Frontal cortex (tissue), 4 donors: ENCODE results near the gene OPN3. TPM values are rescaled to one million over a fixed set of nuclear protein-coding genes. Genes with fewer than 3 reads are reported as not detected.

Source experiments
- DNase-seq, 2 donors: peaks; one replicate each; pipeline ENCODE4 v3.0.0; 2012; ENCODE audit warnings: low spot score in 2 of 2
- FAIRE-seq: peaks from 2 replicates; lab custom pipeline; 2012; peaks lifted over from hg19 to GRCh38; lab: Jason Lieb, UNC
- total RNA-seq: library from RNA; depleted of rRNA; stranded (reverse); fragments of >200 nt; gene quantifications from one replicate; pipeline ENCODE4 v1.2.3, GENCODE V29; 2014
- donor health status: control.
- donor health status: control.
- donor health status: control.

The OPN3 gene
- total RNA-seq, 1 donor from 2014 or later = 6.5 TPM

GRCh38 chr1:241596633-241597032, 43.5 kb downstream of the OPN3 start:
- FAIRE-seq = no peak
- DNase-seq = no peak

- no peak for FAIRE-seq
- DNase-seq = no peak
Observed at GRCh38 chr1:241593186-241593585, 47.0 kb downstream of the OPN3 start.

DNA sequence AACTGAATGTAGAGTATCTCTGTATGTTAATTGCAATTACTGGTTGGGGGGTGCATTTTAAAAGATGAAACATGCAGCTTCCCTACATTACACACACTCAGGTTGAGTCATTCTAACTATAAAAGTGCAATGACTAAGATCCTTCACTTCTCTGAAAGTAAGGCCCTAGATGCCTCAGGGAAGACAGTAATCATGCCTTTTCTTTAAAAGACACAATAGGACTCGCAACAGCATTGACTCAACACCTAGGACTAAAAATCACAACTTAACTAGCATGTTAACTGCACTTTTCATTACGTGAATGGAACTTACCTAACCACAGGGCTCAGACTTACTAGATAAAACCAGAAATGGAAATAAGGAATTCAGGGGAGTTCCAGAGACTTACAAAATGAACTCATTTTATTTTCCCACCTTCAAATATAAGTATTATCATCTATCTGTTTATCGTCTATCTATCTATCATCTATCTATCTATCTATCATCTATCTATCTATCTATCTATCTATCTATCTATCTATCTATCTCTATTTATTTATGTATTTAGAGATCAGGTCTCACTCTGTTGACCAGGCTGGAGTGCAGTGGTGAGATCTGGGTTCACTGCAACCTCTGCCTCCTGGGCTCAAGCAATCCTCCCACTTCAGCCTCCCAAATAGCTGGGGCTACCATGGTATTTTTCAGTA, 47.8 kb downstream of the OPN3 start:
- no peak for DNase-seq
- no peak for FAIRE-seq

GRCh38 chr1:241591736-241592135, 48.4 kb downstream of the OPN3 start:
- no peak for DNase-seq
- FAIRE-seq = no peak

- no peak for FAIRE-seq
- no peak for DNase-seq
Observed at GRCh38 chr1:241591317-241591716, 48.9 kb downstream of the OPN3 start.

DNA sequence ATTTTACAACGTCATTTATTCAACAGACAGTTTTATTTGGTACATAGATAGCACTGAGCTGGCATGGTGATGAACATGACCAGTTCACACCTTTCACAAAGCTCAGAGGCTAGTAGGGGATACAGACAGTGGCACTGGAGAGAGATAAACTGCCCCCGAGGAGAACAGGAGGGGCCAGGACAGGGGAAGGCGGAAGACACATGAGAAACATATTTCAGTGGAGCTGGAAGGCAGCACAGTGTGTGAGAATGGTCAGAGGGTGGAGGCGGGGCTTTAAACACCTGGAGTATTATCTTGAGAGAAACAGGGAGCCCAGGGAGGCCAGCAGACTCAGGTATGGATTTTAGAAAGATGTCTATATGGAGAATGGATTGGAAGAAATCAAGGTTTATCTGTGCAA, 49.5 kb downstream of the OPN3 start:
- DNase-seq (no peak), FAIRE-seq (no peak)

DNA sequence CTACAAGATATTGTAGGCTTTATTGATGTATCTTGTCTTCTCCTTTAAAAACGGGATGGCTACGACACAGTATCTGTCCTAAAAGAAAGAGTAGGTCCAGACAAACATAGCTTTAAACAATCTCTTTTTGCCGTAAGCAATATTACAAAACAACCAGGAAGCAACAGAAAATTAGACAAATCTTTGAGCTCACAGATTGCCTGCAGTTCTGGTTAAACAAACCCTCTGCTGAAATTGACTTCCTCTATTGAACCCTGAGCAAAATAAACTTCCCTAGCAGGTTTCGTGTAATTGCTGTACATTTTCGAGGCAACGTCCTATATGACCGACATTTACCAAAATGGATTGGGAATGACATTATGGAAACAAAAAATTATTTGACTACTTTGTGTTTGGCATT, 50.6 kb downstream of the OPN3 start:
- FAIRE-seq = no peak
- DNase-seq = no peak

DNA sequence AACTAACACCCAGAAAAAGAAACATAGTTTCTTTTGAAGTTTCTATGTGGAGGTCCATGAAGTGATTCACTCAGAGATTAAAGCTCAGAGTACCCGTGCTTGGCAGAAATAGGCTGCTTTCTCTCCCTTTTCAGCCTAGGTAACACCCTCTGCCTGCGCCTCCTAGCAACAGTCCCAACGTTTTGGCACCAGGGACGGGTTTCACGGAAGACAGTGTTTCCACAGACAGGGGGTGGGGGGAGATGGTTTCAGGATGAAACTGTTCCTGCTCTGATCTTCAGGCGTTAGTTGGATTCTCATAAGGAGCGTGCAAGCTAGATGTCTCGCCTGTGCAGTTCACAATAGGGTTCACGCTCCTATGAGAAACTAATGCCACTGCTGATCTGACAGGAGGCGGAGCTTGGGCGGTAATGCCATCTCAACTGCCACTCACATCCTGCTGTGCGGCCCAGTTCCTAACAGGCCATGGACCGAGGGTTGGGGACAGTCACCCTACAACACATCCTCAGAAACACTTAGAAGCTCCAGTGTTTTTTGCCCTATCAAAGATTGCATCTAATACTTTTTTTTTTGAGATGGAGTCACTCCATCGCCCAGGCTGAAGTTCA, 53.2 kb downstream of the OPN3 start:
- FAIRE-seq (no peak), DNase-seq (no peak)

- FAIRE-seq (no peak), DNase-seq (no peak)
Observed at GRCh38 chr1:241582921-241583321, 57.2 kb downstream of the OPN3 start.

DNA sequence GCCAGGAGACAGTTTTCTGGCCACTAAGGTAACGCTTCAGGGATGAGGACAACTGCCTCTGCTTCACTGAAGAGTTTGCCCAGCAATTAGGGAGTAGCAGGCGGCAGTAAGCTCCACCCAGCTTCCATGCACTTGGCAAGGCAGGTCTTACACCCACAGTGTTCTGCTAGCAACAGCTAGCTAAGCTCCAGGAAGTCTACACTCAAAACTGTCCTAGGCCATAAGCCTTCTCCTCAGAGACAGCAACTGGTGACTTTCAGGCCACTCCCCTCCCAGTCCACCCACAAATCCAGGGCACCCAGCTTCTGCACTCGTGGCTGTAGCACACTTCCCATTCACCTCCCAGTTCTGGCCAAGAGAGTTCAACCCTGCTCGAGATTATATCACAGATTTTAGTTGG, 60.7 kb downstream of the OPN3 start:
- no peak for FAIRE-seq
- DNase-seq = no peak

DNA sequence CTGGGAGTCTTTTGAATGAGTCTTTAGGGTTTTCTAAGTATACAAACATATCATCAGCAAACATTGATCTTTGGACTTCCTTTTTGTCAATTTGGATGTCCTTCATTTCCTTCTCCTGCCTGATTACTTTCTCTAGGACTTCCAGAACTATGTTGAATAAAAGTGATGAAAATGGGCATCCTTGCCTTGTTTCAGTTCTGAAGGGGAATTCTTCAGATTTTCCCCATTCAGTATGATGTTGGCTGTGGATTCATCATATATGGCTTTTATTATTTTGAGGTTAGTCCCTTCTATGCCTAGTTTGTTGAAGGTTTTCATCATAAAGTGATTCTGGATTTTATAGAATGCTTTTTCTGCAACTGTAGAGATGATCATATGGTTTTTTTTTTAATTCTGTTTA, 66.0 kb downstream of the OPN3 start:
- FAIRE-seq = no peak
- no peak for DNase-seq

DNA sequence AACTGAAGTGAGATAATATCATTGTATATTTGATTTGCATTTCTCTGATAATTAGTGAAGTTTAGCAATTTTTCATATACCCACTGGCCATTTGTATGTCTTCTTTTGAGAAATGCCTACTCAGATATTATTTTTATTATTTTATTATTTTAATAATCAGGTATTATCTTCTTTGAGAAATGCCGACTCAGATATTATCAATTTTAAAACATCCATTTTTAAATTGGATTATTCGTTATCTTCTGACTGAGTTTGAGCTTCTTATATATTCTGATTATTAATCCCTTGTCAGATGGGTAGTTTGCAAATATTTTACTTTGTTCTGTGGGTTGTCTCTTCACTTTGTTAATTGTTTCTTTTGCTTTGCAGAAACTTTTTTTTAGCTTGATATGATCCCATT, 70.3 kb downstream of the OPN3 start:
- no peak for FAIRE-seq
- DNase-seq = no peak

DNA sequence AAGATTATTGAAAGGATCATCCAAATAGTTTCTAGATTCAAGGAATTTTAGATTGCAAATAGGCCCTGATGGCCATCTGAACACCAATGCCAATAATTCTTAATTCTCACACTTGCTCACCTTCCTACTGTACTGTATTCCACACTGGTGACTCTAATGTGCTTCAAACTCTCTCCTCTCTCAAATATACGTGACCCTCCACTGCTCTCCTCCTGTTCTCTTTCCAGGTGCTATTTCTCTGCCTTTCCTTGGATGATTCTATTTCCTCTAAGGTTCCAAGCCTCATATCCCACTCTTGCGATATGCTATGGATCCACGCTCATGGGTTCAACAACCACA, 79.4 kb downstream of the OPN3 start:
- no peak for DNase-seq
- FAIRE-seq = no peak

DNA sequence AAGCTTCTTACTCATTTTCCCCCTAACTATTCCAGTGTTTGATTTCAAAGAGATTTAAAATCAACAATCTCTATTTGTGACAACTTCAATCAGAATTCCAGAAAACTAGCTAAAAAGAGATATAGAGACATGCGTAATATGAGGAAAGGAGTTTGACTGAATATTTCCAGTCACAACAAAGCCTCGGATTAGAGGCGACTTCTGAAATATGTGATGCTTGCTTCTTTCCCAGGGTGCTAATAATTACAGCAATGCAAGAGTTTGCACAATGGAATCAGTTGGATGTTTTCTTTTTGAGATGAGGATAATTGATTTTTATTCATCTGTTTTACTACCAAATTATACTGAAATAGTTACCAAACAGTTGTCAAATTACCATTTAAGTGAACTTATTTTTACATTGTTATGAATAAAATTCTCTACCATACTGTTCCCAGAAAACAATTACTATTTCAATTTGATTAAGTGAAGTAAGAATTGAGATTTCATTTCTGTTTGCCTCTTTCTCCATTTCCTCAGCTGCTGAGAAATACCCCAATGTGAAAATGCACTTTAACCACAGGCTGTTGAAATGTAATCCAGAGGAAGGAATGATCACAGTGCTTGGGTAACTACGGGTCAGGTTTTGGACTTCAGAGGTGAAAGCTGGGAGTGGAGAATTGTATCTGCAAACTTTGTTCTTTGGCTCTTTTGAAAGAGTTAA, 79.9 kb downstream of the OPN3 start:
- DNase-seq (no peak), FAIRE-seq (no peak)

- FAIRE-seq (no peak), DNase-seq (no peak)
Observed at GRCh38 chr1:241557551-241558193, 82.5 kb downstream of the OPN3 start.

DNA sequence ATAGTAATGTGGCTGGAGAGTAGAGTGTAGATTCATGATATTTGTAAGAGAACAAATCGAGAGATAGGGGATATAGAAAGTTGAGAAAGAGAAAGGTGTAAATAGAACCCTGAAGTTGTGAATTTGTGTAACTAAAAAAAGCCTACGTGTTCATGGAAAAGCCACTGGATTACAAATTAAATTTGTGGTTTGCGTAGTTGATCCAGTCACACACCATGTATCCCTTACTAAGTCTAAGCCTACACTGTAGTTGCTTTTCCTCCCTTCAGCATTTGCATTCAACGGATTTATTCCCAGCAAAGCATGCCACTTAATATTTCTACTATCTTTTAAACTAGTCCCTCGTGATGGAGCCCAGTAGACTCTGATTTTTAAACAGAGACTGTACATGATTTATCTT, 83.1 kb downstream of the OPN3 start:
- FAIRE-seq (no peak), DNase-seq (no peak)

- FAIRE-seq = no peak
- no peak for DNase-seq
Observed at GRCh38 chr1:241555526-241555925, 84.6 kb downstream of the OPN3 start.

GRCh38 chr1:241553886-241554592, 86.1 kb downstream of the OPN3 start:
- DNase-seq = no peak
- FAIRE-seq = no peak

DNA sequence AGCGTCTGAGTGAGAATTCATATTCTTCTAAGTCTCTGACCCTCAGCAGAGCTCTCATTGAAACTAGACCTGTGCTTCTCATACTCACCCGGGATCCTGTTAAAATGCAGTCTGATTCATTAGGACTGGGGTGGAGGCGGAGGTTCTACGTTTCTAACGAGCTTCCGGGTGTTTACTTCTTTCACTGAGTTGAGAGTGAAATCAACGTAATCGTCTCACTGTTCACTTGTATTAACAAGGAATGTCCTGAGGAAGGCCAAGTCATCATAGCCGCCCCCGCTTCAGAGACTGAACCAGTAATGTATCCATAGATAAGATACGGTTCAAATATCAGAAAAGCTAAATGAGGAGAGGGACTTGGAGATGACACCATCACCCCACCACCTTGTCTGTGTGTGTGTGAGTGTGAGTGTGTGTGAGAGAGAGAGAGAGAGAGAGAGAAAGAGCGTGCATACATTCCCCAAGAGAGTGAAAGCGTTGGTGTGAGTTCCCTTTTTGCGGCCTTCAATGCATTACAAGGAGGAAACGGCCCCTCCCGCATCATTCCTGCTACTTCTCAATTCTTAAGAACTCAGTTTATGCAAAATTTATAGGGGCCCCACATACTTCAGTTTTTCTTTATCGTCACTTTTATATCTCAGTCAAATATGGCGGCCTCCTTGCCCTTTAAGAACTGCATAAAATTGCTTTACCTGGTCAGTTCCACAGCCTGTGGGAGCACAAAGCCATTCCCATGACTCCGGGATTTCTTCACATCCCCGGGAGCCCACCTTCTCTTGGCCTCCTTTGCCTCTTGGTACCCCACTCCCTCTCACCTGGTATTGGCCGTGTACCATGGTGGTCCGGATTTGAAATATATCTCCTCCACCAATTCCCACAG, 88.2 kb downstream of the OPN3 start:
- DNase-seq (no peak), FAIRE-seq (no peak)

DNA sequence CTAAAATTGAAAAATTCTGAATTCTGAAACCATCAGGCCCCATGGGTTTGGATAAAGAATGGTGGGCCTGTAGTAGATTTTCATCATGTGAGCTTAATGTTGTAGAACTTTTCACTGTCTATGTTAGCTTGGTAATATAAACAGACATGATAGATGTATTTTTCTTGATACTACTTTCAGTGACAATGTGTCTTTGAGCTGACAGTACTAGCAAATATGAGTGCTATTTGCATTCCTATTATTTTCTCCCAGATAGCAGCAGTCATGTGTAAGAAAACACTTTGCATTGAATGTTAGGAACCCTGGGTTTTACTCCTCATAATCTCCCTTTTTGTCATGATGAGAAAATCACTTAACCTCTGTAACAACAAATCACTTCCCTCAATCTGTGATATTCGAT, 89.9 kb downstream of the OPN3 start:
- DNase-seq (no peak), FAIRE-seq (no peak)
